GM18511 (cell line): ENCODE data around the gene AP3D1.
"Not testable (repeated sequence)": the region's sequence is repeated elsewhere in the genome, so short reads cannot be mapped to it uniquely, and the experiment has no call there.

ENCODE experiments used
- ATAC-seq: cut with Tn5 transposase; IDR thresholded peaks from one replicate; pipeline ENCODE4 v1.9.1; 2021; ENCODE audit warnings: mild to moderate bottlenecking, moderate library complexity; ENCODE audit not compliant: unreplicated experiment

The AP3D1 gene

DNA sequence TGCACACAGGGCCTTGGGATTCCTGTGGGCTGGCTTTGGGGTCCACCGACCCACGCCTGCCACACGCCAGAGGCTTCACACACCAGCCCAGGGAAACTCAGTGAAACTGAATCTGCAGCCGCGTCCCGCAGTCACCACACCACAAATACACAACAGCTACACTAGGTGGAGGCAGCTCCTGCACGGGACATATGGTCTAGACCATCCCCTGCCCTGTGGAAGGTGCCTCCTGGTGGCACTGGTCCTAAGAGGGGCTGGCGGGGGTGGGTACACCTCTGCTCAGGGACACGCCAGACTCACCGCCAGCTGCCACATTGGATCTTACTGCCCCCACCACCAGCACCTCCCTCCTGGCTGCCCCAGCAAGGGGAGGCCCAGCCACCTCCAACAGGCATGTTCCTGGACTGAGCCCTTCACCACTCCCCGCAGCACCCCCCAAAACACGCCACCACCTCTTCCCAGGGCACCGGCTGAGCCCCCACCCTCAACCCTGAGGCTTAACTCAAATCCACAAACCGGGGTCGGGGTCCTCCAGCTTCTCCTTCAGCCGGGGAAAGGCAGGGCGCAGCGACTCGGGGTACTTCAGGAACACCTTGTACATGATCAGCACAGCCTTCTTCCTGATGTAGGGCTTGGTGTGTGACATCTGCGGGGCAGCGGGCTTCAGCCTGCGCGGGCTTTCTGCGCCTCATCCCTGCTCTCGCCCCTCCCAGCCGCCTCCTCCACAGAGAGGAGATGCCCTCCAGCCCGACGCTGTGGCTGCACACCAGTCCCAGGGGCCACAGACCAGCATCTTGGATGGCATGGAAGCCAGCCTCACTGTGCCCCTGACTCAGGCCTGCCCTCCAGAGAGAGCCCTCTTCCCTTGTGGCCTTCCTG is 21.2 kb downstream of the AP3D1 start:
- ATAC-seq: no peak

DNA sequence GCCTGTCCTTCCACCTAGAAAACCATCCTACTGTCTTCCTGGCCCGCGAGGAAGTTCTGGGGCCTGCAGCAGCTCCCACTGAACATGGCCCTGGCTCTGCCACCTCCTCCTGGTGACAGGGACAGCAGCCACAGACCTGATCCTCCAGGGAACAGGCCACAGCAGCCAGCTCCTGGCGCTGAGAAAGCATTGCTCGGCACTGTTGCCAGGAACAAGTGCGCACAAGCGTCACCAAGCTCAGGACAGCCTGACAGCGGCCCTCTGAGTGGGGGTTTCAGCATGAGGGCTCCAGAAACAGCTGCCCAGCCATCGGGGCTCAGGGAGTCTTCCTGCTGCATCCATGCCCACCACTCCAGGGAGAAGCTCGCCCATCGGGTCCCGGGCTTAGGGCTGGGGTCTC is 21.9 kb downstream of the AP3D1 start:
- ATAC-seq: no peak

DNA sequence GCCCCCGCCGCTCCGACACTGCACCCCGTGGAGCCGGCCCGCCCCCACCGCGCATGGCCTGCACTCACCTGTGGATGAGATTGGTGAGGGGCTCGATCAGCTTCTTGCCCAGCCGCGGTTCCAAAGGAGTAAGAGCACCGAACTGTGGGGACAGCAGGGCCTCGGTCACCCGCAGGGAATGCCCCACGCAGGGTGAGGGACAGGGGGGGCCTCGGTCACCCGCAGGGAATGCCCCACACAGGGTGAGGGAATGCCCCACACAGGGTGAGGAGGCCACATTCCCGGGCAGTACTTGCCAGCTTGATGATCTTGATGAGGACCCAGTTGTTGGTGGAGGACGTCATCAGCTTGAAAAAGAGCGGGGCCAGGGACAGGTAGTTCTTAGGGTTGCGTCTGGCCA is 22.3 kb downstream of the AP3D1 start:
- ATAC-seq: no peak

DNA sequence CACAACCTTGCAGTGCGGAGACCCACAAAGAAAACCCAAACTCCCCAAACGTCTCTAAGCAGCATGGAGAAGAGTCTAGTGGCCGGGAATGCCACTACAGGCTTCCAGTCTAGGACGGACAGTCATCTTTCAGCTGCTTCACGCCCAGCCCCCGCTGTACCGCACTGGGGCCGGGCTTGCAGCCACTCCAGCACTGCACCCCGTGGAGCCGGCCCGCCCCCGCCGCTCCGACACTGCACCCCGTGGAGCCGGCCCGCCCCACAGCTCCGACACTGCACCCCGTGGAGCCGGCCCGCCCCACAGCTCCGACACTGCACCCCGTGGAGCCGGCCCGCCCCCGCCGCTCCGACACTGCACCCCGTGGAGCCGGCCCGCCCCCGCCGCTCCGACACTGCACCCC is 23.1 kb downstream of the AP3D1 start:
- ATAC-seq: not testable (repeated sequence)

DNA sequence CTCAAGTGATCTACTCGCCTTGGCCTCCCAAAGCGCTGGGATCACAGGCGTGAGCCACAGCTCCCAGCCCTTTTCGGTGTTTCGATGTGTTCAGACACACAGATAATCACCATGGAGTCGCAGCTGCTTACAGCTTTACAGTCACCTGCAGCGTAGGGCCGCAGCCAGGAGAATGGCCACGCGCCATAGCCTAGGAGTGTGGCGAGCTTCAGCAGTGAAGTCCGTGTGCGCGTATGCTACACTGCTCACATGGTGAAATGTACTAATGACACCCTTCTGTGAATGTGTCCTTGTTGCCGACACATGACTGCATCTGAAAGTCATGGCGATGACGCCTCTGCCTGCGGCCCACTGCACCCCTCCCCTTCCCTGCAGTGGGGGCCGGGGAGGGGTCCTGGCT is 23.6 kb downstream of the AP3D1 start:
- ATAC-seq: no peak

DNA sequence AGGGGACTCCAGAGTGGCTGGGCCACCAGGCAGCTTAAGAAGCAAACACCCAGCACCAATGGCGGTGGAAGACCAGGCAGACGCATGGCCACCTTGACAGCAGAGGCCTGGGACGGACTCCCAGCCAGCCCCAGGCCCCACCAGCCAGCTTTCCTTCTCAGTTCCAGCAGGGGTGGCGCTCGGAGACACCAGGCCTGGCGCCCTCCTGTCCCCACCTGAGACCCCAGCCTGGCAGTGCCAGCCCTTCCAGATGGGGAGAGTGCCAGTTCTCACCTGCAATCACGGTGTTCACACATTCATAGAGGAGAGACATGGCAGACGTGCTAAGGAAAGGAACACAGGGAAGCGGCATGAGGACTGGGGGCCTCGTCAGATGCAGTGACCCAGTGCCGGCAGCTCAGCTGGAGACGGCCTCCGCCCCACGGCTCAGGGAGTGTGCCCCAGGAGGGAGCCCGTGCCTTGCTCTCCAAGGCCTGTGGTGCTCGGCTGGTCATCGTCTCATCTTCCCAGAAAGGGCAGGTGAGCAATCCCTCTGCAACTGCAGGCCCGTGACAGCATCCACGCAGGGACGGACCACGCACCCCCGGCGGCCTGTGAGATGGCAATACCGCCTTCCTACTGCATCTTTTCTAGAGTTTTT is 24.4 kb downstream of the AP3D1 start:
- no peak for ATAC-seq

DNA sequence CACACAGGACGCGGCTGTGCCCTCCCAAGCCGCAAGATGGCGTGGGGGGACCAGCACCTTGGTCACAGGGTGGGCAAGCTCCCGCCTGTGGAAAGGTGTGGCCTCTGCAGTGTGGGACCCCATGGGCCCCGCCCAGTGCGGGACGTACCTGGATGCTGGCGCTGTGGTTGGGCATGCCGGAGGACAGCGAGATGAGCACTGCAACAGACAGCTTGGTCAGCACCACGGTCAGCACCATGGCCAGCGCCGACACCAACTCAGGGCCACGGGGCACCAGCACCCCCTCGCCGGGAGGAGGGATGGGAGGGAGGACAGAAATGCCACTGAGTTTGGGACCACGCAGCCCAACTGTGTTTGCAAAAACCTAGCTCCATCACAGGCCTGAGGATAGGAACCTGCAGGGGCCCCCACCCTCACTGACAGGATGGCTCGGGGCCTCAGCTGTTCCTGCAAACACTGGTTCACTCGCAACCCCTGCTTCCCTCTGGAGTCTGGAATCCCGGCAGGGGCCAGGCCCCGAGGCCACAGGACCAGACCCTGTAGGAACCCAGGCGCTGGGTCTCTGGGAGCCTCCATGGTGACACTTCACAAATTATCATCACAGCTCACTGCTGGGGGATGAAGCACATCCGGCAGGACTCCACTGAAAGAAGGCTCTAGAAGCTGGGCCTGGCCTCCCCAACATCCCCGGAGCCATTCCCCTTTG is 27.5 kb downstream of the AP3D1 start:
- no peak for ATAC-seq

DNA sequence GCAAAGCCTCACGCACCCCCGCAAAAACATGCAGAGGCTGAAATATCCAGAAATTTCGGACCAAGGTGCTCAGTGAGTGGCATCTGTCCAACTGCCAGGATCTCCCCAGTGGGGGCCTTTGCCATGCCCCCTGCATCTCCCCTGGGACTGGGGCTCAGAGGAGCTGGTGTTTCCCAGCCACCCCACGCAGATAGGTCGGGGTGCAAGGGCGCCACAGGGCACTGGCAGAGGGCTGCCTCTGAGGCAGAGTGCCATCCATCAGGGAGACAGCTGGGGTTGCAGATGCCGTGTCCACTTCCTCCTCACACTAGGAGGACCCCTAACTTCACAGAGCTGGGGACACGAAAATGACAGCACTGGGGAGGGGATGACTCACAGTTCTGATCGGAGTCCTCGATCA is 28.4 kb downstream of the AP3D1 start:
- ATAC-seq: no peak

DNA sequence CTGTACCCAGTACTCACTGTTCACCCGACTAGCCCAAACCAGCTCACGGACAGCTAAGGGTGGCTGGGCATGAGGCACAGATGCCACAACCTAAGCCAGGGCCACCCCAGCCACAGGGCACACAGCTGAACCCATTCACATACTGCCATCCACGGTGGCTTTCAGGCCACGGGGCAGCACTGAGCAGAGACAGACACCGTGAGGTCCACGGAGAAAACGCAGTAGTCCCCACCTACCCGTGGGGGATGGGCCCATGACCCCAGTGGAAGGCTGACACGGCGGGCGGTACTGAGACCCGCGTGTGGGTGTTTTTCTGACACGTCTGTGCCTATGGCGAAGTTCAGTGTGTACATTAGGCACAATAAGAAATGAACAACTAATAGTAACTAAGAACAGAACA is 29.1 kb downstream of the AP3D1 start:
- no peak for ATAC-seq

DNA sequence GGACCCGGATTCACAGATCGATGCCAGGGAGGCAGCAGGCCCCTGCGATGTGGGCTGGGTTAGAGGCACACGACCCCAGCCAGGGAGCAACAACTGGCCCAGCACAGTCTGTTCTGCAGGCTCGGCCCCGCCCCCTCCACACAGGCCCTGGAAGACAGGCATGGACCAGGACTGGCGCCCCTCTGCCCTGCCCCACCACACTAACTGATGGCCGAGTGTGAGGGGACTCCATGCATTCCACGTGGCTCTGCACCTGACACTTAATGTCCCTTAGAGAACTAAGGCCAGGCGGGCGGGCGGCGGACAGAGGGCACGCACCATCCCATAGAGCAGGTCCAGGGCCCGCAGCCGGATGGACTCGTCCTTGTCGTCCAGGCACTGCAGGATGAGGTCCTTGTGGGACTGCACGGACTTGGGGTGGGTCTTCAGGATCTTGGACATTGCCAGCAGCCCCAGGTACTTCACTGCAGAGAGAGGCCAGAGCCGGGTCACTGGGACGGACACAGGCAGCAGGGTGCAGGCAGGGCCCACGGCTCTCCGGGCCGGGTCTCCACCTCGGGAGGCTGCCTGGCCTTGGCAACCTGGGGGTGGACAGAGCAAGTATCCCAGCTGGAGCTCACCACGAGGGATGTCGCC is 29.8 kb downstream of the AP3D1 start:
- ATAC-seq: no peak

DNA sequence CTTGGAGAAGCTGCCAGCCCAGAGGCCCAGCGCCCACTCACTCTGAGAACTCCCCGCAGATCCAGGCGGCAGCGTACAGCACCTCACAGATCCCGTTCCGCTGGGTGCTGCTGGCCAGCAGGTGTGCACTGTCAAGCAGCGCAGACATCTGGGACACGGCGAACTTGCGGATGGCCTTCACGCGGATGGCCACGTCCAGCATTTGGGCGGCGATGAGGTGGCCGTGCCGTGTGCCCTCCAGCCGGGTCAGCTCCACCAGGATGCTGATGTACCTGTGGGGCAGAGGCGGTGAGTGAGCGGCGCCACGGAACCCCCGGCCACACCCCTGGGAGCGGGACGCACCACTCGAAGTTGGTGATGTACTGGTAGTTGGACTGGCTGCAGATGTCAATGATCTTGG is 30.5 kb downstream of the AP3D1 start:
- ATAC-seq: no peak

DNA sequence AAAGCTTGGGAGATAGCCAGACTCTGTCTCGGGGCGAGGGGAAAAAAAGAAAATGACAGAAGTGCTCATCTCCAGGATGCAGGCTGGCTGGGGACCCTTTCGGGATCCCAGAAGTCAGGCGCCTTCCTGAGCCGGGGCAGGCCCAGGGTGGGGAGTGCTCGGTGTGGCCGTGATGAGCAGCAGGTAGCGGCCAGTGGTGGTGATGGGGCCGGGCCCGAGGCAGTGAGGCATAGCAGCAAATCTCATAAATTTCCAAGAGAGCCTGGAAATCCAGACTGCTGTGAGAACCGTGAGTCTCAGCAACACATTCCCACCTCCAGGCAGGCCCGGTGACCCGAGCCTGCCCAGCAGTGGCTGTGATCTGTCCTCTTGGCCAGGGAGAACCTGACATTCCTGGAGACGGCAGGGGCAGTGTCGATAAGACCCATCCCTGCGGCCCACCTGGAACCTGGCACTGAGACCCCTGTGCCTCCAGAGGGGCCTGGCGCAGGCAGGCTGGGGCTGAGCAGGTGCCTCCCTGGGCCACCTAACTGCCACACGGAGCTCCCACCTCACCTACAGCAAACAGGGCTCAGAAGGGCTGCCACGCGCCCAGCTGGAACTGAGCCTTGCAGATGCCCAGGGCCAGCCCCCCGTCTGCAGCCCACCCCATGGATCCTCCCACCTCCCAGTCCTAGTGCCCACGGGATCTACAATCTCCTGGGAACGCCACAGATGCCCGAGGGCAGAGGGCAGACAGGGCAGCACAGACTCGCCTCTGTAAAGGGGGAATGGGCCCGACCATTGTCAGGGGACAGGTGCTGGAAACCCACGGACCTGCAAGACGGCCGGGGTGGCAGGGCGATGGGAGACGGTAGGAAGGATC is 31.2 kb downstream of the AP3D1 start:
- ATAC-seq: no peak

DNA sequence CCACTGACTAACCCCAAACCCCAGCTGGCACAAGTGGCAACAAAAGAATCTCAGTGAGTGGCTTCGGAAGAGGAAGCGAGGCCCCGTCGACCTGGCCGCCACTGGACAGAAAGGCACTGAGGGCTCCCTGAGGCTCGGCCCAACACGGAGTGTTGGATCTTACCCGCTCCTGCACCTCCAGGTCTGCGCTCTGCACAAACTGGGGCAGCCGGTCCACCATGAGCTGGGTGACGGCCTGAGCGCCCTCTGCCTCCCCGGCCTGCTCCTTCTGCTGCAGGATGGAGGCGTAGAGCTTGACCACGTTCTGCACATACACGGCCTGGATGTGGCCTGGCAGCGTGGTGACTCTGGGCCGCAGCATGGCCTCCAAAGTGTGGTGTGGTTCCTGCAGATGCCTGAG is 32.9 kb downstream of the AP3D1 start:
- ATAC-seq: no peak

DNA sequence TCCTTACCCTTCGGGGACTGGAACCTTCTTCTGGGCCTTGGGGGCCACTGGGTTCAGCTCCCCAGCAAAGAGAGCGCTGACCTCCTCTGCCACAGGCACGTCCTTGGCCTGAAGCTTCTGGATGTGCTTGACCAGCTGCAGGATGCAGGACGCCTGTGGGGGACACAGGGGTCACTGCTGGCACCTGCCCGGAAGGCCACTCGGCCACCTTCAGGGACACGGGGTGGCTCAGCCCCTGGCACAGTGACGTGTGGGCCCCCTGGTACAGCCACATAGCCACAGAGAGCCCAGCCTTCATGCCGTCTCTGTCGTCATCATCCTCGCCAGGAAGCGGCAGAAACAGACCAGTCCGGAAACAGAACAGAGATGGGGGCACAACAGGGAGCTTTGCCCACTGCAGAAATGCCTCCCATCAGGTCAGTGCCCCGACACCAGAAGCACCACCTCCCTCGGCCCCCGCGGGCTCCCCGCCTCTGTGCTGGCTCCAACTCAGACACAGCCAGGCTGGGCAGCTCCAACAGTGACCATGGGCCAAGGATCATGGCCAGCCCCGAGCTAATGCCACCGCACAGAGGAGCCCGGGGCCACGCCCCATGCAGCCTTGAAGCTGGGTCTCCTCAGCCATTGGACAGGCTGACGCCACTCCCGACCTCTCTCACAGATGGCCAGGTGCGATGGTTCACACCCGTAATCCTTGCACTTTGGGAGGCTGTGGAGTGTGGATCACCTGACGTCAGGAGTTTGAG is 34.0 kb downstream of the AP3D1 start:
- ATAC-seq: no peak

DNA sequence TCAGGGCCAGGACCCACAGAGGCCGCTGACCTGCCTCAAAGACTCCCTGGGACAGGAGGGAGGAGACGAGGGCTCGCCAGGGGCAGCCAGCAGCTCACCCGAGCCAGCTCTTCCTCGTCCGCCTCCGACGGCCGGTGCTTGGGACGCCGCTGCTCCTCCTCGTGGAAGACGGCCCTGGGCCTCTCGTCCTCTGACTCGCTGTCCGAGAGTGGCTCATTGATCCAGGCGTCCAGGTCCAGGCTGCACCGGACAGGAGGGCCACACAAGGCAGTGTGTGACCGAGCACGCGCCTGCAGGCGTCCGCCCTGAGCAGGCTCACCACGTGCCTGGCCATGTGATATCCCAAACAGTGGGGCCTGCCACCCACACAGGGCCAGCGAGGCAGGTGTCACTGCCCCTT is 34.9 kb downstream of the AP3D1 start:
- ATAC-seq: no peak

DNA sequence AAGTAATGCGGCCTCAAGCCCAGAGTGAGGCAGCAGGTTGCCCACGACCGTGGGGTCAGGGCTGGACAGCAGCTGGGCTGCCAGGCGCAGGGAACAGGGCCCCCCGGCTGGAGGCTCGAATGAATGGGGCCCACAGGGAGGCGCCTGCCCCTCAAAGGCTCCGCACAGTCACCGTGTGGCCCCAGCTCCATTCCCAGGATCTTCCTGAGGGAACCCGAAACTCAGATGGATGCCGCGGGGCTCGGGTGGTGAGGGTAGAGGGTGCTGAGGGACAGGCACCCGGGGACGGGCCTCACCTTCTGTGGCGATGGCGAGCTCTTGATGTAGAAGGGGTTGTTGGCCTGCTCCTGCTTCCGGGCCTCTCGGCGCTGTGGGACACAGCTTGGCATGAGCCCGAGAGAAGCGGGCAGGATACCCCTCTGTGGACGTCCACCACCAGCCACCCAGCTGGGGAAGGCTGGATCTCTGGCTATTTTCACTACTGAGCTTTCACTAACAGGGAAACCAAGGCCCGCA is 35.4 kb downstream of the AP3D1 start:
- ATAC-seq: no peak

DNA sequence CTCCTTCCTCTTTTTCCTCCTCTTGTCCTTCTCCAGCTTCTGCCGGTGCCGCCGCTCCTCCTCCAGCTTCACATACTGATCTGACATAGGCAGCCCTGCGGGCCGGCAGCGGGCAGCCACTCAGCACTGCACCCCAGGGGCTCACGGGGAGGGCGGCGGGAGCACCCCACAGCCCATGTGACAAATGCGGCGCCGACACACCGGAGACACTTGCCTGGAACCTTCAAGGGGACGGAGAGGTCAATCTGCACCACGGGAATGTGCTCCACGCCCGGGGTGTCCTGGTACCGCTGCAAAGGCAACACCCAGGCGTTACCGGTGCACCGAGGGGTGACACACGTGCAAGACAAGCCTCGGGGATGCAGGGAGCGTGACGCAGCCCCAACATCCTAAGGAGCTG is 36.0 kb downstream of the AP3D1 start:
- ATAC-seq: no peak

DNA sequence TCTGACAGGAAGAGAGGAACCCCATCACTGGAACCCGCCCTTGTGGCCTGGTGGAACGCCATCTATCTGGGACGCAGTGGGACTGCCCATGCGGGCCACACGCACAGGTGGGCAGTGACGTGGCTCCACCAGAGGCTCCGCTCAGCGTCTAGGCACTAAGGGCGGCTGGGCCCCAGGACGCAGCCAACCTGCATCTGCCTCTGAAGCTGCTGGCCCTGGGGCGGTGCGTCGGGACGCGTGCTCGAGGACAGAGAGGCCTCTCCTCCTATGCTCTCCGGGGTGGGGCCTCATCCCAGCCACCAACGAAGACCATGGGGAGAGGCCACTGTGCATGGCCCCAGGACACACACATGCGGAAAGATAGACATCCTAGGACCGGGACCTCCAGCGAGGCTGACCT is 36.5 kb downstream of the AP3D1 start:
- no peak for ATAC-seq

DNA sequence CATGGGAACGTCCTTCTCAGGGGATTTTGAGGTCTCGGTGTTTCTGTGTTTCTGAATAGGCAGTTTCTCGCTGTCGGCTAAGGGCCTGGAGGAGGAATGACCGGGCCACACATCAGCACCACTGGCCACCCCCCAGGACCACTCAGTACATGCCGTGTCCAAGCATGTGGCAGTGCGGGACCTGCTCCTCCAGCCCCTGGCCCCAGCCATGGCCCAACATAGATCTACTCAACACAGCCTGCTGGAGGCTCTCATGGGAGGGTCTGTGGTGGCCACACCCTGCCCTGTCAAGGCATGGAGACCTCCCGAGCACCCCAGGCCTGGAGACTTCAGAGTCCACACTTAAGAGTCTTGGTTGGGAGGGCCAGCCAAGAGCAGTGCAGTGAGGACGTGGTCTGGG is 37.1 kb downstream of the AP3D1 start:
- ATAC-seq: no peak
